K562 (cell line): ENCODE data around the gene ANXA2. TPM values are rescaled to one million over a fixed set of nuclear protein-coding genes. Genes with fewer than 3 reads are reported as not detected.

ENCODE experiments used
- ATAC-seq: fragments of 200-7000 bp; cut with Tn5 transposase; 3 replicates; pipeline ENCODE4 v1.9.1; 2020; ENCODE audit warnings: moderate library complexity
- BruUV-seq: library from RNA; stranded (reverse); fragments of 400-500 nt; replicated peaks from 2 replicates; lab custom pipeline; 2021; lab: Mats Ljungman, UMichigan
- CTCF ChIA-PET: fragments of 300-600 bp; formaldehyde crosslinking; extraction: SDS; loops from one replicate; lab custom pipeline; 2021; ENCODE audit warnings: low intra/inter-chr PET ratio; lab: Yijun Ruan, JAX
- POLR2A ChIA-PET: fragments of 300-600, 350-650 bp; sonication (Branson Sonifier 250); formaldehyde crosslinking; extraction: SDS; loops from one replicate; lab custom pipeline; 2021; ENCODE audit warnings: antibody characterized with exemption, inconsistent platforms; lab: Yijun Ruan, JAX
- DNase-seq, 4 experiments: peaks; one replicate each; pipeline versions ENCODE4 v3.0.0 to v3.0.0-alpha.2; 2011 to 2018; ENCODE audit warnings: low spot score in 3 of 4, mixed read lengths in 3 of 4; ENCODE audit errors: extremely low read depth in 1 of 4
- FAIRE-seq: peaks from 2 replicates; lab custom pipeline; 2011; peaks lifted over from hg19 to GRCh38; lab: Jason Lieb, UNC
- H2AFZ ChIP-seq: 2 replicates; pipeline ENCODE4 v1.6.0; 2011; ENCODE audit warnings: low read depth, low read length, control low read depth, inconsistent platforms
- H3K27ac ChIP-seq: fragments of 200-600 bp; 3 replicates; pipeline ENCODE4 v1.8.0; 2011; ENCODE audit warnings: low read depth, mild to moderate bottlenecking, control low read depth, inconsistent platforms, low read length, moderate library complexity, mixed read lengths; ENCODE audit errors: extremely low read depth
- H3K27me3 ChIP-seq, 2 experiments: fragments of 300-600 bp in 1 of 2; 2 replicates in 1 of 2; 3 replicates in 1 of 2; pipeline versions ENCODE4 v1.6.0 to v1.8.0; 2011; ENCODE audit warnings: inconsistent platforms in 2 of 2, low read length in 2 of 2, mild to moderate bottlenecking in 1 of 2, mixed read lengths in 1 of 2, moderate library complexity in 1 of 2; ENCODE audit not compliant: control insufficient read depth in 2 of 2, insufficient read depth in 2 of 2
- H3K36me3 ChIP-seq: fragments of 300-600 bp; 3 replicates; pipeline ENCODE4 v1.8.0; 2011; ENCODE audit warnings: mild to moderate bottlenecking, low read length, inconsistent platforms; ENCODE audit not compliant: control insufficient read depth, insufficient read depth
- H3K4me1 ChIP-seq, 2 experiments: fragments of 200-600 bp in 1 of 2; replicated peaks in 1 of 2; 2 replicates in 1 of 2; 3 replicates in 1 of 2; pipeline versions ENCODE4 v1.5.1 to v1.8.0; 2011; ENCODE audit warnings: inconsistent platforms in 2 of 2, low read length in 2 of 2, mild to moderate bottlenecking in 1 of 2, mixed read lengths in 1 of 2, moderate library complexity in 1 of 2; ENCODE audit not compliant: control insufficient read depth in 2 of 2, insufficient read depth in 2 of 2
- H3K4me2 ChIP-seq: 2 replicates; pipeline ENCODE4 v1.6.1; 2011; ENCODE audit warnings: low read length, control low read depth, inconsistent platforms, mixed read lengths; ENCODE audit not compliant: insufficient read depth
- H3K4me3 ChIP-seq: fragments of 200-600 bp; sonication (generic), shearing (Covaris generic); 2 replicates; pipeline ENCODE4 v1.5.1; 2016; ENCODE audit warnings: control low read depth, inconsistent platforms
- H3K79me2 ChIP-seq: fragments of 200-600 bp; 3 replicates; pipeline ENCODE4 v1.8.0; 2011; ENCODE audit warnings: low read length, inconsistent platforms; ENCODE audit not compliant: control insufficient read depth, insufficient read depth
- H3K9ac ChIP-seq, 2 experiments: 2 replicates each; pipeline versions ENCODE4 v1.6.0 to v1.6.1; 2011; ENCODE audit warnings: low read depth in 2 of 2, low read length in 2 of 2, control low read depth in 1 of 2, inconsistent platforms in 1 of 2, mild to moderate bottlenecking in 1 of 2, mixed read lengths in 1 of 2; ENCODE audit not compliant: insufficient read depth in 1 of 2
- H3K9me1 ChIP-seq: one replicate; pipeline ENCODE4 v1.6.0; 2011; ENCODE audit warnings: inconsistent platforms, mild to moderate bottlenecking, low read length, moderate library complexity; ENCODE audit not compliant: control insufficient read depth, insufficient read depth
- H3K9me3 ChIP-seq: replicated peaks from 2 replicates; pipeline ENCODE4 v1.5.1; 2011; ENCODE audit warnings: low read depth, low read length, inconsistent platforms; ENCODE audit not compliant: control insufficient read depth, insufficient read depth
- H4K20me1 ChIP-seq: replicated peaks from 2 replicates; pipeline ENCODE4 v1.6.1; 2011; ENCODE audit warnings: low read length, inconsistent platforms, mixed read lengths; ENCODE audit not compliant: control insufficient read depth, insufficient read depth
- FIP1L1 ChIP-seq: fragments of 200-400 bp; formaldehyde crosslinking; IDR thresholded peaks from 2 replicates; pipeline ENCODE4 v1.6.1; 2018; ENCODE audit warnings: mild to moderate bottlenecking, low read depth, low read length; ENCODE audit not compliant: poor library complexity, severe bottlenecking
- GATAD2A ChIP-seq: fragments of 450-650 bp; IDR thresholded peaks from 2 replicates; pipeline ENCODE4 v1.6.1; 2017
- HMGN3 ChIP-seq: IDR thresholded peaks from 2 replicates; pipeline ENCODE4 v1.6.1; 2011; ENCODE audit warnings: borderline replicate concordance, low read depth, mild to moderate bottlenecking, mixed read lengths, low read length; ENCODE audit not compliant: insufficient read length; ENCODE audit errors: extremely low read depth
- KDM2B ChIP-seq: fragments of 250-450 bp; sonication (Bioruptor Pico); IDR thresholded peaks from 2 replicates; pipeline ENCODE4 v1.8.0; 2021; ENCODE audit warnings: mild to moderate bottlenecking, moderate library complexity
- L3MBTL2 ChIP-seq: fragments of 450-650 bp; IDR thresholded peaks from 2 replicates; pipeline ENCODE4 v1.6.1; 2016; ENCODE audit warnings: mild to moderate bottlenecking, moderate library complexity
- MAFK ChIP-seq: IDR thresholded peaks from 2 replicates; pipeline ENCODE4 v1.6.1; 2011; ENCODE audit warnings: low read length, improper control_type of control experiment
- NCOA2 ChIP-seq, 2 experiments: fragments of 450-650 bp; IDR thresholded peaks; 2 replicates each; pipeline ENCODE4 v1.6.1; 2018; ENCODE audit warnings: mild to moderate bottlenecking in 2 of 2, moderate library complexity in 1 of 2; ENCODE audit not compliant: partially characterized antibody in 2 of 2
- POLR2AphosphoS5 ChIP-seq: IDR thresholded peaks from 2 replicates; pipeline ENCODE4 v1.6.1; 2011; ENCODE audit warnings: mild to moderate bottlenecking, low read depth, low read length, moderate library complexity; ENCODE audit not compliant: control insufficient read depth, insufficient read depth
- PRMT5 ChIP-seq: sonication (generic); formaldehyde crosslinking; IDR thresholded peaks from 2 replicates; pipeline ENCODE4 v1.5.0; 2020; ENCODE audit warnings: missing genetic modification reagents
- ZNF121 ChIP-seq: sonication (generic); formaldehyde crosslinking; conservative IDR thresholded peaks from 2 replicates; pipeline ENCODE4 v1.8.0; 2022; ENCODE audit warnings: missing genetic modification reagents
- ZNF280A ChIP-seq: fragments of 450-650 bp; IDR thresholded peaks from 2 replicates; pipeline ENCODE4 v1.6.1; 2018; ENCODE audit warnings: mild to moderate bottlenecking, low read depth; ENCODE audit not compliant: partially characterized antibody
- ZNF324 ChIP-seq: fragments of 250-450 bp; sonication (Bioruptor Pico); IDR thresholded peaks from 2 replicates; pipeline ENCODE4 v1.4.0; 2020; ENCODE audit warnings: mild to moderate bottlenecking
- ZNF592 ChIP-seq: fragments of 450-650 bp; IDR thresholded peaks from 2 replicates; pipeline ENCODE4 v1.6.1; 2017; ENCODE audit warnings: antibody characterized with exemption, mild to moderate bottlenecking
- ZNF778 ChIP-seq: fragments of 450-650 bp; formaldehyde crosslinking; IDR thresholded peaks from 2 replicates; pipeline ENCODE4 v1.4.0; 2020; ENCODE audit warnings: mild to moderate bottlenecking, moderate library complexity
- WGBS: fragments of 100-300 bp; shearing (Covaris generic); methylation state at CpG from one replicate; pipeline ENCODE4 v1.1.6; 2016; ENCODE audit warnings: low coverage, mixed read lengths; ENCODE audit not compliant: insufficient coverage; ENCODE audit errors: missing lambda C conversion rate; 5-methylcytosine and 5-hydroxymethylcytosine counted together
- in situ Hi-C: fragments of 300-500 bp; cut with MboI; formaldehyde crosslinking; loops from 4 replicates; pipeline ENCODE4 v1.15.0; 2018; ENCODE audit warnings: inconsistent platforms, mixed read lengths
- intact Hi-C: fragments of 100-400 bp; cut with micrococcal nuclease; formaldehyde crosslinking; loops from 2 replicates; pipeline ENCODE4 v1.14.2; 2022
- polyA plus RNA-seq, 8 experiments: library from polyadenylated mRNA; depleted of rRNA in 4 of 8; stranded (reverse) in 5 of 8; unstranded in 3 of 8; fragments of >200 nt; fragmentation: Nextera tagmentation in 2 of 8; fragmentation: Illumina TruSeq in 1 of 8; extraction: Ambion mirVana in 2 of 8; extraction: Trizol in 1 of 8; gene quantifications; 2 replicates each; pipeline versions ENCODE4 v1.2.1 to v1.2.3, GENCODE V29; 2011 to 2014; ENCODE audit warnings: inconsistent platforms in 1 of 8, missing spikeins in 1 of 8
- total RNA-seq, 7 experiments: library from RNA; depleted of rRNA in 6 of 7; stranded (reverse); fragments of >200 nt in 6 of 7; fragmentation: Illumina TruSeq in 2 of 7; extraction: Trizol in 2 of 7; gene quantifications; 2 replicates each; pipeline versions ENCODE4 v1.2.1 to v1.2.3, GENCODE V29; 2011 to 2021; ENCODE audit warnings: low replicate concordance in 1 of 7
- TF ChIP-seq, protein P1 (sequence below): fragments of 250-450 bp; sonication (Bioruptor Pico); IDR thresholded peaks from 2 replicates; pipeline ENCODE4 v1.5.1; 2021; ENCODE audit warnings: mild to moderate bottlenecking

ANXA2 gene
- total and polyA plus RNA-seq, 9 of the 15 experiments (the other 6 are each of a cell fraction or from before 2014, with no cell fraction given), result 301 to 1,102 (median 452) TPM

GRCh38 chr15:60376677-60377095 lies 21.1 kb downstream of the ANXA2 start:
- no peak overlapping the region for H3K4me3 ChIP-seq
- H3K9ac ChIP-seq, result no peak overlapping the region
- no peaks in the 10 kb centered on the region; a peak in 1 of 5 replicates for H3K4me1 ChIP-seq
- H3K36me3 ChIP-seq, result peaks cover 79% of the 10 kb centered on the region
- ATAC-seq, result no peak
- 0 out of 2 replicates have a peak, but pooled peaks cover 12% of the 10 kb centered on the region for H4K20me1 ChIP-seq
- no peaks in the 10 kb centered on the region for H3K9me1 ChIP-seq
- POLR2A ChIA-PET, result interaction anchor here (0.8 to 1.2 kb wide), 2 partner anchors 9 to 21 kb away, joined by 3 read pairs; partner anchors contain the start of gene ANXA2
- CTCF ChIA-PET, result no interaction called here
- H3K27ac ChIP-seq, result no peak overlapping the region
- FAIRE-seq, result no peak
- 84% methylated on average over 8 of the region's 12 CpGs for WGBS
- no peaks in the 10 kb centered on the region for H3K79me2 ChIP-seq
- H3K27me3 ChIP-seq, result no peaks in the 10 kb centered on the region
- intact Hi-C loops, result no loop called here
- BruUV-seq, result no TSS peak
- no peak overlapping the region for H2AFZ ChIP-seq
- no peaks in the 10 kb centered on the region for H3K9me3 ChIP-seq
- in situ Hi-C loops, result no loop called here
- no peak overlapping the region for H3K4me2 ChIP-seq
- DNase-seq, result no peak
- TF ChIP-seq FIP1L1 (no peak), ZNF778 (CRISPR knock-in tag) (no peak), MAFK (no peak), POLR2AphosphoS5 (no peak), ZNF121 (CRISPR knock-in tag) (no peak), L3MBTL2 (no peak), ZNF592 (no peak), NCOA2 (IDR thresholded peaks at IDR 0.05; ENCODE audit: partially characterized antibody in 2 of 2) (no peak), GATAD2A (no peak), KDM2B (CRISPR knock-in tag) (no peak), PRMT5 (CRISPR knock-in tag) (no peak), ZNF324 (CRISPR knock-in tag) (no peak), ZNF280A (no peak), HMGN3 (no peak)
- TF ChIP-seq, protein P1, sequence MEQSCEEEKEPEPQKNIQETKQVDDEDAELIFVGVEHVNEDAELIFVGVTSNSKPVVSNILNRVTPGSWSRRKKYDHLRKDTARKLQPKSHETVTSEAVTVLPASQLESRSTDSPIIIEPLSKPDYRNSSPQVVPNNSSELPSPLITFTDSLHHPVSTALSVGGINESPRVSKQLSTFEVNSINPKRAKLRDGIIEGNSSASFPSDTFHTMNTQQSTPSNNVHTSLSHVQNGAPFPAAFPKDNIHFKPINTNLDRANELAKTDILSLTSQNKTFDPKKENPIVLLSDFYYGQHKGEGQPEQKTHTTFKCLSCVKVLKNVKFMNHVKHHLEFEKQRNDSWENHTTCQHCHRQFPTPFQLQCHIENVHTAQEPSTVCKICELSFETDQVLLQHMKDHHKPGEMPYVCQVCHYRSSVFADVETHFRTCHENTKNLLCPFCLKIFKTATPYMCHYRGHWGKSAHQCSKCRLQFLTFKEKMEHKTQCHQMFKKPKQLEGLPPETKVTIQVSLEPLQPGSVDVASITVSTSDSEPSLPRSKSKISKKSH, result no peak
